Activated B cell treated with CpG ODN at 0.5 μM for 24 hours (primary cell): ENCODE data around the gene QRSL1. TPM values are rescaled to one million over a fixed set of nuclear protein-coding genes. Genes with fewer than 3 reads are reported as not detected.

Experiments
- ATAC-seq: fragments of 200-7000 bp; cut with Tn5 transposase; one replicate; pipeline ENCODE4 v1.10.0; 2021; ENCODE audit warnings: low read depth, mild to moderate bottlenecking, moderate library complexity
- CTCF ChIA-PET: fragments of 350-600 bp; sonication (Branson Sonifier 250); formaldehyde crosslinking; loops from one replicate; lab custom pipeline; 2021; ENCODE audit warnings: antibody characterized with exemption; lab: Charles Lee
- POLR2A ChIA-PET: fragments of 350-600 bp; sonication (Branson Sonifier 250); formaldehyde crosslinking; loops from one replicate; lab custom pipeline; 2021; ENCODE audit warnings: antibody characterized with exemption; lab: Charles Lee
- DNase-seq: peaks from one replicate; pipeline ENCODE4 v3.0.0; 2022
- H3K27ac Mint-ChIP-seq: one replicate; pipeline ENCODE4 v1.8.0; 2020; ENCODE audit warnings: mixed read lengths
- H3K27me3 Mint-ChIP-seq: one replicate; pipeline ENCODE4 v1.8.0; 2021; ENCODE audit warnings: mixed read lengths
- H3K36me3 Mint-ChIP-seq: one replicate; pipeline ENCODE4 v1.8.0; 2021; ENCODE audit warnings: low read depth, mixed read lengths
- H3K4me1 Mint-ChIP-seq: one replicate; pipeline ENCODE4 v1.8.0; 2021; ENCODE audit warnings: mixed read lengths
- H3K4me3 Mint-ChIP-seq: one replicate; pipeline ENCODE4 v1.8.0; 2020; ENCODE audit warnings: mild to moderate bottlenecking, mixed read lengths
- H3K9me3 Mint-ChIP-seq: one replicate; pipeline ENCODE4 v1.8.0; 2020; ENCODE audit warnings: mixed read lengths
- intact Hi-C: fragments of 100-400 bp; cut with micrococcal nuclease; formaldehyde crosslinking; loops from one replicate; pipeline ENCODE4 v1.15.1; 2024
- total RNA-seq: library from RNA; stranded (reverse); gene quantifications from 2 replicates; pipeline ENCODE4 v1.2.3, GENCODE V29; 2022
- TF ChIP-seq, protein P1 (sequence below): fragments of 200-600 bp; IDR thresholded peaks from one replicate; pipeline ENCODE4 v1.8.0; 2022; ENCODE audit warnings: antibody characterized with exemption, mild to moderate bottlenecking

The QRSL1 gene
- total RNA-seq, 1 donor from 2014 or later = 31.1 TPM

DNA sequence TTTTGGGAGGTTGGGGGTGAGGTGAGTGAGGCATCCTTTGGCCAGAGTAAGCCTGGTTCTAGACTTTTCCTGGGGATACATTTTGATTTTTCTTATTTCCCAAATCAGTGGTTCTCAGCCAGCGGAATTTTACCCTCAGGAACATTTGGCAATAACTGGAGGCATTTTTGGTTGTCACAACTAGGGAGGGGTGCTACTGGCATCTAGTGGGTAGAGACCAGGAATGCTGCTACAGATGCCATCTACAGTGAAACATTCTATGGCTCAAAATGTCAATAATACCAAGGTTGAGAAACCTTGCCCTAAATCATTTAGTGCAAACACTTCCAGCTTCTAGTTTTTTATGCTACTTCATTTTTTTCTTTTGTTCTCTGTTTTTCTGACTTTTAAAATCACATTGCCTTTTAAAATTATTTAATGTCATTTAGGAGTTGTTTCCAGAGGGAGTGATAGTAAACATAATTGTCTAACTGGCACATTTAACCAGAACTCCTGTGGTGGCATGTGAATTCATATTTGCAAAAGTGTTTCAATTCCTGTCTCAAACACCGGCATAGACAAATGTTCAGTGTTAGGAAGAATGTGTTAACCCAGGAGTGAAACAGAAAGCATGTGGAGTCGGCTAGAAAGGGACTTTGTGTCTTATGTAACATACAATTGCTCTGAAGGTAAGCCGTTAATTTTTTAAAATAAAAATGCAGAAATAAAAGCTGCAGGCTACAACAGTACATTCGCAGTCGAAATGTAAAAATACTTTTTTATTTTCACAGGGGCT, 59.0 kb downstream of the QRSL1 start:
- Mint-ChIP-seq H3K9me3 (no peaks in the 10 kb centered on the region), H3K27ac (no peak overlapping the region), H3K4me3 (peak overlapping the region; percentile 38), H3K4me1 (peaks cover 40% of the 10 kb centered on the region), H3K27me3 (no peaks in the 10 kb centered on the region), H3K36me3 (no peaks in the 10 kb centered on the region)
- peak; percentile 5 for ATAC-seq
- ChIA-PET POLR2A (no interaction called here), CTCF (interaction anchor here (0.7 to 3.5 kb wide), 11 partner anchors 10 to 291 kb away, joined by 3 to 42 read pairs (median 4); no protein-coding TSS in a partner anchor)
- DNase-seq = no peak
- intact Hi-C loops = loop anchor here (1.0 to 2.0 kb wide), 2 partner anchors 16 to 79 kb away; no protein-coding TSS in a partner anchor
- TF ChIP-seq, protein P1, sequence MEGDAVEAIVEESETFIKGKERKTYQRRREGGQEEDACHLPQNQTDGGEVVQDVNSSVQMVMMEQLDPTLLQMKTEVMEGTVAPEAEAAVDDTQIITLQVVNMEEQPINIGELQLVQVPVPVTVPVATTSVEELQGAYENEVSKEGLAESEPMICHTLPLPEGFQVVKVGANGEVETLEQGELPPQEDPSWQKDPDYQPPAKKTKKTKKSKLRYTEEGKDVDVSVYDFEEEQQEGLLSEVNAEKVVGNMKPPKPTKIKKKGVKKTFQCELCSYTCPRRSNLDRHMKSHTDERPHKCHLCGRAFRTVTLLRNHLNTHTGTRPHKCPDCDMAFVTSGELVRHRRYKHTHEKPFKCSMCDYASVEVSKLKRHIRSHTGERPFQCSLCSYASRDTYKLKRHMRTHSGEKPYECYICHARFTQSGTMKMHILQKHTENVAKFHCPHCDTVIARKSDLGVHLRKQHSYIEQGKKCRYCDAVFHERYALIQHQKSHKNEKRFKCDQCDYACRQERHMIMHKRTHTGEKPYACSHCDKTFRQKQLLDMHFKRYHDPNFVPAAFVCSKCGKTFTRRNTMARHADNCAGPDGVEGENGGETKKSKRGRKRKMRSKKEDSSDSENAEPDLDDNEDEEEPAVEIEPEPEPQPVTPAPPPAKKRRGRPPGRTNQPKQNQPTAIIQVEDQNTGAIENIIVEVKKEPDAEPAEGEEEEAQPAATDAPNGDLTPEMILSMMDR = no peak

DNA sequence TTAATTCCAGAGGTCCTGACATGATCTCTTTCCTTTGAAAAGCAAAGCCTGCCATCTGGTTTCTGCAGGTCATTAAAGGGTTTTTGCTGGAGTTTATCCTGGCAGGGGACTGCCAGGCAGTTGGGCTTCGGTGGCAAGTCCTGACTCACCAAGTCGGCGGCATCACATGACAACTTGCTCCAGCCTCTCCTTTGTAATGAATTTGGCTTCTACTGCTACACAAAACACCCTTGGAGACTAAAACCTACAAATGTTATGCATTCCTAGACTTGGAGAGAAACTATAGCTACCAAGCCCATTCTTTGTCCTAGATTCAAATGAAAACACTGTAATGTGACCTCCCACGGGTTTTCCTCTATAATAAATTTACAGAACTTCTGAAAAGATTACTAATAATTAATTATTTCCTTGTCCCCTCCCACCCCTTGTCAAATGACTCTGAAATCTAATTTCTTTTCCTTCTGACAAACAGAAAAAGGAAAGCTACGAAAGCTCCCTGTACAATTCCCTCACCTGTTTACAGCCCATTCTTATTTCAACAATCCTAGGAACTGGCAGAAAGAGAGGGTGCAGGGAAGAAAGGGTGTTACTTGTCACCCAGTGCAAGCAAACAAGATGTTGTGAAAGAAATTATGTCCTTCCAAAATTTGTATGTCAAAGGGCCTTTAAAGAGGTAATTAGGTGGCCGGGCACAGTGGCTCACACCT, 62.9 kb downstream of the QRSL1 start:
- intact Hi-C loops = loop anchor here (10.0 kb wide), 1 partner anchor 367 kb away; the partner anchor contains the start of gene ATG5
- no peaks in the 10 kb centered on the region for H3K36me3 Mint-ChIP-seq
- no peak overlapping the region for H3K4me3 Mint-ChIP-seq
- H3K27ac Mint-ChIP-seq = no peak overlapping the region
- ChIA-PET CTCF (no interaction called here), POLR2A (no interaction called here)
- TF ChIP-seq, protein P1 = no peak
- ATAC-seq (no peak), DNase-seq (no peak)
- no peaks in the 10 kb centered on the region for H3K9me3 Mint-ChIP-seq
- peaks cover 56% of the 10 kb centered on the region for H3K4me1 Mint-ChIP-seq
- no peaks in the 10 kb centered on the region for H3K27me3 Mint-ChIP-seq

DNA sequence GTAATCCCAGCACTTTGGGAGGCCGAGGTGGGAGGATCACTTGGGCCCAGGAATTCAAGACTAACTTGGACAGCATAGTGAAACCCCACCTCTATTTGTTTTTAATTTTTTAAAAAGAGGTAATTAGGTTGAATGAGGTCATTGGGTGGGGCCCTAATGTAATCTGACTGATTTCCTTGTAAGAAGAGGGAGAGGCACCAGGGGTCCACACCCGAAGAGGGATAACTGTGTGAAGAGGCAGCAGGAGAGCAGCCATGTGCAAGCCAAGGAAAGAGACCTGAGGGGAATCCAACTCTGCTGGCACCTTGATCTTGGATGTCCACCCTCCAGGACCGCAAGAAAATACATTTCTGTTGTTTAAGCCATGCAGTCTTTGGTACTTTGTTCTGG, 63.4 kb downstream of the QRSL1 start:
- Mint-ChIP-seq H3K4me3 (no peak overlapping the region), H3K27ac (no peak overlapping the region), H3K9me3 (no peaks in the 10 kb centered on the region), H3K4me1 (peaks cover 56% of the 10 kb centered on the region), H3K27me3 (no peaks in the 10 kb centered on the region), H3K36me3 (no peaks in the 10 kb centered on the region)
- ATAC-seq (no peak), DNase-seq (no peak)
- intact Hi-C loops = loop anchor here (10.0 kb wide), 1 partner anchor 368 kb away; the partner anchor contains the start of gene ATG5
- ChIA-PET POLR2A (no interaction called here), CTCF (interaction anchor here (1.0 kb wide), 1 partner anchor 84 kb away, joined by 3 read pairs; no protein-coding TSS in a partner anchor)
- TF ChIP-seq, protein P1 = no peak

DNA sequence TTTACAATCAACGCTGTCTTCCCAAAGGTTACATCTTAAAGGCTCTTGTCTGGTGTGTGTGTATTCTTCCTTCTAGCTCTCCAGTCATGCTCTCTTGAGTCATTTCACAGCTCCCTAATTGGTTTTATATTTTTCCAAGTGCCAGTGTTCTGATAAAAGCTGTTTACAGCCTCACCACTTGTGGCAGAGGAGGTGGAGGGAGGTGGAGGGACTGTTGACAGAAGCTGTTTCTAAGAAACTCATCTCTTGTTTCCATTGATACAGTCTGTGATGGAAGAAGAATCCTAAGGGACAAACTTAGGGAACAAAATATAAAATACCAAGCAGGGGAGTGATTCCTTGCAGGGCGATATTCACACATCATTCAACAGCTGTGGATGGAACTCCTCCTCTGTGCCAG, 64.0 kb downstream of the QRSL1 start:
- intact Hi-C loops = loop anchor here (10.0 kb wide), 1 partner anchor 369 kb away; the partner anchor contains the start of gene ATG5
- ChIA-PET POLR2A (interaction anchor here (0.7 kb wide), 1 partner anchor 55 kb away, joined by 3 read pairs; no protein-coding TSS in a partner anchor), CTCF (interaction anchor here (1.0 to 1.2 kb wide), 2 partner anchors 85 to 286 kb away, joined by 3 to 4 read pairs; no protein-coding TSS in a partner anchor)
- H3K27me3 Mint-ChIP-seq = no peaks in the 10 kb centered on the region
- ATAC-seq (no peak), DNase-seq (no peak)
- H3K36me3 Mint-ChIP-seq = no peaks in the 10 kb centered on the region
- no peak overlapping the region for H3K4me3 Mint-ChIP-seq
- H3K9me3 Mint-ChIP-seq = no peaks in the 10 kb centered on the region
- TF ChIP-seq, protein P1 = no peak
- H3K27ac Mint-ChIP-seq = no peak overlapping the region
- H3K4me1 Mint-ChIP-seq = peaks cover 56% of the 10 kb centered on the region

DNA sequence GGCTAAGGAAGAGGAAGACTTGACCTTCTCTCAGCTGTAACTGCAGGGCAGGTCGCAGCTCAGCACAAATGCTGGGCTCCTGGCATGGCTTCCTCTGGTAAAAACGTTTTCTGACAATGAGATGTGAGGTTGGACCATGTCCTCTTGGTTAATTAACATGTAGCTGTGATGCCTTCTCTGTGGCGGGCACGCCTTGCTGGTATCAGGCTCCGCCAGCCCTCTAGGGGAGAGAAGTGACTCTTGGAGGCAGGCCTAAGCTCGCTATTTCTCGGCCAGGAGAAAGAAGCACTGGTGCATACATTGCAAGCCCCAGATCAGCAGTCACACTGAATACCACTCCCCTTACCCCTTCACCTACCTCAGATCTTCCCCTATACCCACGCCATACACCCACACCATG, 65.0 kb downstream of the QRSL1 start:
- Mint-ChIP-seq H3K27ac (peak overlapping the region; percentile 62), H3K9me3 (no peaks in the 10 kb centered on the region), H3K4me3 (no peak overlapping the region), H3K27me3 (no peaks in the 10 kb centered on the region), H3K36me3 (no peaks in the 10 kb centered on the region), H3K4me1 (peaks cover 53% of the 10 kb centered on the region)
- ChIA-PET POLR2A (no interaction called here), CTCF (interaction anchor here (1.2 kb wide), 2 partner anchors 285 kb away, joined by 4 read pairs; no protein-coding TSS in a partner anchor)
- TF ChIP-seq, protein P1 = no peak
- ATAC-seq (peak; percentile 37), DNase-seq (no peak)
- intact Hi-C loops = loop anchor here (2.0 to 10.0 kb wide), 2 partner anchors 14 to 370 kb away; partner anchors contain the start of gene ATG5
